NCI-H1092 (cell line): ENCODE measurements around the gene PCBP3.
"Not testable (repeated sequence)": the region's sequence is repeated elsewhere in the genome, so short reads cannot be mapped to it uniquely, and the experiment has no call there.

Source experiments
- DNase-seq: peaks from one replicate; lab custom pipeline; 2025; lab: John Stamatoyannopoulos, UW

PCBP3 gene

DNA sequence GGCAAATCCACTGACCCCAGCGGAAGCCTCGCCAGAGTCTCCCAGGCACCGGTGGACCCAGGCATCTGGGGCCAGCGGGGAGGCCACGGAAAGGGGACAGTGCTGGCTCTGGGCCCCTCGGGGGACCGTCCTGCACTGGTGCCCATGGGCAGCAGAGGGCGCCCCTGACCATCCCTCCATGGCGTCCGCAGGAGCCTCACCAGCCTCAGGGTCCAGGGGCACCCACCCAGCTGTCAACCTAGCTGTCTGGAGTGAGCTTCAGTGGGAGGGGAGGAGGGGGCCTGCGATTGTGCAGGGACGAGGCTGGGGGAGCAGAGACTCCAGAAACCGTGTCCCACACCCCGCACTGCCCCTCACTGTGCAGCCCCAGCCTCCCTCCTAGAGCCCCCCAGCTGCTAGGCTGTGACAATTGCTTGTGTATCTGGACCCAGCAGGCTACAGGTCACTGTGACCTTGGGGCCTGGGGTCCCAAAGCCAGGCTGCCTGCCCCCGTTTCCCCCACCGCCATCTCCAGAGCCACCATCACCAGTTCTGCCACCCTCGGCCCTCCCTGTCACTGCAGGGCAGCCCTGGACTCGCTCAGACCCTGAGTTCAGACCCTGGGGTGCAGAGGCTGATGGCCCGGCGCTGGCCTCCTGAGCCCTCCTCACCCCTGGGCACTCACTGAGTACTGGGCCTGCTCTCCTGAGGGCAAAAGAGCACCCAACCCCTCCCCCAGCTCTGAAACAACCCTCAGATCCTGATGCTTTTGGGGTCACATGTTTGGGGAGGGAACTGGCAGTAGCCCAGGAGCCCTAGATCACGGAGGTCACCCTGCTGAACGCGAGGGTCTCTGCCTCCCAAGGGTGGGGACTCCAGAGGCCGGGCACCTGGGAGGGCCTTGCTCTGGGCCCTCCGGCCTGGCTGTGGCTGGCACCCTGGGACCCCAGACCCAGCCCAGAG is 327.4 kb downstream of the PCBP3 start:
- peak; percentile 25 for DNase-seq

- DNase-seq = no peak
Observed at GRCh38 chr21:45971616-45972352, 328.3 kb downstream of the PCBP3 start.

GRCh38 chr21:45972353-45972715 is 328.8 kb downstream of the PCBP3 start:
- DNase-seq = no peak

DNA sequence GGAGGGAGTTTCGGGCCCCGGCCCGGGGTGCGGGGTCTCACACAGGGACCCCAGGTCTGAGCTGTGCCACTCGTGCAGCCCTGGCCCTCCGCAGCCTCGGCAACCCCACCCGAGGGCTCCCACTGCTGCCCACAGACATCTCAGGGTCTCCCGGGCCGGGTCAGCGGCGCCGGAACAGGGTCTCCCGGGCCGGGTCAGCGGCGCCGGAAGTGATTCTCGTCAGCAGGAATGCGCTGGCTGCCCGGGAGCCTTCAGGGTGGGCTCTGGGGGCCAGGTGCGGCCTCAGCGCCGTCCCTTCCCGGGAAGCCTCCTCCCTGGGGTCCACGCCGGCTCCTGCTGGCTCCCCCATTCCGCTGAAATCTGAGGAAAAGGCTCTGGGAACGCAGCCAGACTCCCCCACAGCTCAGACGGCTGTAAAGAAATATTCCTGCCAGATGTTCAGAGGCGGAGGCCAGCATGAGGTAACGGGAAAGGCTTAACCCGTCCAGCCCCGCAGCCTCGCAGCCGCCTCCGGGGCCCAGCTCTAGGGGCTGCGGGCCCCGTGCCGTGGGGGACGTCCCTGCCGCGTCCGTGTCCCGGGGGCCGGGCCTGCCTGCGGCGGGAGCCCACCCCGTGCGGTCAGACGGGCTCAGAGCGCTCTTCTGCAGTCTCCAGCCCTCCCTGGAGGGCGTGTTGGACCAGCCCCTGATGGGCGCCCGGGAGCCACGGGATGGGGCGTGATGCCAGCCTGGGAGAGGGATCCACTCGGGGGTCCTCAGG is 329.4 kb downstream of the PCBP3 start:
- no peak for DNase-seq

DNA sequence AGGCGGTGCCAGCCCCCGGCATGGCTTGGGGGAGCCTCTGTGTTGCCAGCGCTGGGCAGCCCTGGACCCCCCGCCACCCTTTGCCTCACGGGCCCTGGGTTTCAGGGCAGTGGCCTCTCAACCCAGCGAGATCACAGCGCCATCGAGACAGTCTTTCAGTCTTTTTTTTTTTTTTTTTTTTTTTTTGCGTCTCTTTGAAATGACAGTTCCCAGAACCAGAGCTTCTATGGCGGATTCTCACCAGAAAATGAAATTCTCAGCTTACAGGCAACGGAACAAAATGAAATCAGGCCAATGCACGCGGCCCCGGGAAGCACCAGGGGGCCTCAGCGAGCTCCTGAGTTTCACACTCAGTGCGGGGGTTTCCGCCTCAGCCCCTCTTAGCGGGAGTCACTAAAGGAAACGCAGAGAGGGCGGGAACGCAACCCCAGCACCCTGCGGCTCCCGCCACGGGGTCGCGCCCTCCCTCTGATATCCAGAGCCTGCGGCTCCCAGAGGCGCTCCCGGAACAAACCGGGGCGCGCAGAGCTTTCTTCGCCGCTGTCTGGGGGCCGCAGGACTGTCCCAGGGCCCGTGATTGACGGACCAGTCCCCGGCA is 330.0 kb downstream of the PCBP3 start:
- peak; percentile 87 for DNase-seq

- DNase-seq = no peak
Observed at GRCh38 chr21:45974073-45975019, 330.8 kb downstream of the PCBP3 start.

GRCh38 chr21:45975020-45975666 is 331.6 kb downstream of the PCBP3 start:
- no peak for DNase-seq

DNA sequence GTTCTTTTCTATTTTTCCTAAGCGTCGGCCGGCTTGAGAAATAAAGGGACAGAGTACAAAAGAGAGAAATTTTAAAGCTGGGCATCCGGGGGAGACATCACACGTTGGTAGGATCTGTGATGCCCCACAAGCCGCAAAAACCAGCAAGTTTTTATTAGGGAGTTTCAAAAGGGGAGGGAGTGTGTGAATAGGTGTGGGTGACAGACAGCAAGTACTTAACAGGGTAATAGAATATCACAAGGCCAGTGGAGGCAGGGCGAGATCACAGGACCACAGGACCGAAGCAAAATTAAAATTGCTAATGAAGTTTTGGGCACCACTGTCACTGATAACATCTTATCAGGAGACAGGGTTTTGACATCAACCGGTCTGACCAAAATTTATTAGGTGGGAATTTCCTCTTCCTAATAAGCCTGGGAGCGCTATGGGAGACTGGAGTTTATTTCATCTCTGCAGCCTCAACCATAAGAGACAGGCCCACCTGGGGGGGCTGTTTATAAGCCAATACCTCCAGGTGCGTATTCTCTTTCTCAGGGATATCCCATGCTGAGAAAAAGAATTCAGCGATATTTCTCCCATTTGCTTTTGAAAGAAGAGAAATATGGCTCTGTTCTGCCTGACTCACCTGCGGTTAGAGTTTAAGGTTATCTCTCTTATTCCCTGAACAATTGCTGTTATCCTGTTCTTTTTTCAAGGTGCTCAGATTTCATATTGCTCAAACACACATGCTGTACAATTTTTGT is 332.3 kb downstream of the PCBP3 start:
- DNase-seq = not testable (repeated sequence)

GRCh38 chr21:45976701-45977311 is 333.3 kb downstream of the PCBP3 start:
- DNase-seq = no peak

- no peak for DNase-seq
Observed at GRCh38 chr21:45977396-45977795, 333.9 kb downstream of the PCBP3 start.

DNA sequence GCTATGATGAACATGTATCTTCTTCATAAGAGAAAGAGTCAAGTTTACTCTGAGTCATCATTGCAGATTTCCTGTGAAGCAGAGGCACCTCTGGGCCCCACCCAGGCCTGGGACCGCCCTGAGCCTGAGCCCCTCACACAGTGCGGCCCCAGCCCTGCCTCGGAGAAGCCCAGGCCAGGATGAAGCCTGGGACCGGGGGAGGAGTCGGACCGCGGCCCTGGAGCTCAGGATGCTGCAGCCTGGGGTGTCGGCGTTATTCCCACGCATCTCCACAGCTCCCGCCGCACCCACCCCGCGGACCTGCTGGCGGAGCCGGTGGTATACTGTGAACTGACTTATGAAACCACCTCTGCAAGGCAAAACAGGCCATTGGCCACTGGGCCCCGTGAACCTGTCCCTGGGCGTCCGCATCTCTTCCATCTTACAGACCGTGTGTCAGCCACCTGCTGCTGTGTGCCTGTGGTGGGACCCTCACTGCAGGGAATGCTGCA is 335.7 kb downstream of the PCBP3 start:
- no peak for DNase-seq

- no peak for DNase-seq
Observed at GRCh38 chr21:45979651-45980050, 336.1 kb downstream of the PCBP3 start.

GRCh38 chr21:45980271-45980670 is 336.7 kb downstream of the PCBP3 start:
- no peak for DNase-seq

GRCh38 chr21:45980697-45981096 is 337.2 kb downstream of the PCBP3 start:
- DNase-seq = no peak

GRCh38 chr21:45981151-45982091 is 337.9 kb downstream of the PCBP3 start, which contains the start of gene COL6A1:
Gene COL6A1 (plus strand): TSS chr21:45981770. CDS start chr21:45981851, 81 bp downstream.
- DNase-seq = peak; percentile 40

GRCh38 chr21:45982092-45982757 is 338.7 kb downstream of the PCBP3 start:
- no peak for DNase-seq
